ENCODE data around the gene SERPINA3. TPM values are rescaled to one million over a fixed set of nuclear protein-coding genes. Genes with fewer than 3 reads are reported as not detected.

The SERPINA3 gene
- total RNA-seq, 2 experiments from 2014 or later, result not detected

DNA sequence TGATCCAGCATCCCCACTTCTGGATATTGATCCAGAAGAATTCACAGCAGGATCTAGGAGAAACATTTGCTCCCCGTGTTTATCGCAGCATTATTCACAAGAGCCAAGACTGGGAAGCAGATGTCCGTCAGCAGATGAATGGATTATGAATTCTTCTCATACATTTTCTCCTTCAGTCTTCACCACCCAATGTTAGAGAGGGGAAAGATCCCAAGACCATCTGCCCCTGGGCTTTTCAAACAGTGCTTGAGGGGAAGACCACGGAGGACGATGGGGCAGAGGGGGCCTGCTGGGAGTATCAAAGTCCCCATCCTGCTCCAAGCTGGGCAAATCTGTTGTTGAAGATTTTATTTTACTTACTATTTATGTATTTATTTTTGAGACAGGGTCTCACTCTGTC is 41.1 kb downstream of the SERPINA3 start:
- Mint-ChIP-seq H3K27me3 (peaks cover 8% of the 10 kb centered on the region), H3K36me3 (ENCODE audit: low read depth) (no peaks in the 10 kb centered on the region), H3K4me3 (no peak overlapping the region), H3K9me3 (peaks cover 2% of the 10 kb centered on the region), H3K4me1 (ENCODE audit: low read depth) (no peaks in the 10 kb centered on the region), H3K27ac (no peak overlapping the region)
- H3K9me3 ChIP-seq (ENCODE audit: control insufficient read depth in 1 of 2, insufficient read depth in 1 of 2, low read length in 2 of 2), result peaks cover 9 to 25% of the 10 kb centered on the region in 2 experiments
- no peaks in the 10 kb centered on the region for H3K4me1 ChIP-seq (ENCODE audit: insufficient read depth, low read length)
- ATAC-seq (ENCODE audit: poor library complexity) (no peak), DNase-seq (no peak)
- H3K36me3 ChIP-seq (ENCODE audit: insufficient read depth, low read length), result no peaks in the 10 kb centered on the region
- H3K27ac ChIP-seq (ENCODE audit: low read depth in 1 of 2, low read length in 2 of 2), result no peak overlapping the region
- no peak overlapping the region for H3K4me3 ChIP-seq (ENCODE audit: low read length)
- POLR2A ChIA-PET, result no interaction called here
- CTCF ChIA-PET, result no interaction called here
- TF ChIP-seq, protein P1, sequence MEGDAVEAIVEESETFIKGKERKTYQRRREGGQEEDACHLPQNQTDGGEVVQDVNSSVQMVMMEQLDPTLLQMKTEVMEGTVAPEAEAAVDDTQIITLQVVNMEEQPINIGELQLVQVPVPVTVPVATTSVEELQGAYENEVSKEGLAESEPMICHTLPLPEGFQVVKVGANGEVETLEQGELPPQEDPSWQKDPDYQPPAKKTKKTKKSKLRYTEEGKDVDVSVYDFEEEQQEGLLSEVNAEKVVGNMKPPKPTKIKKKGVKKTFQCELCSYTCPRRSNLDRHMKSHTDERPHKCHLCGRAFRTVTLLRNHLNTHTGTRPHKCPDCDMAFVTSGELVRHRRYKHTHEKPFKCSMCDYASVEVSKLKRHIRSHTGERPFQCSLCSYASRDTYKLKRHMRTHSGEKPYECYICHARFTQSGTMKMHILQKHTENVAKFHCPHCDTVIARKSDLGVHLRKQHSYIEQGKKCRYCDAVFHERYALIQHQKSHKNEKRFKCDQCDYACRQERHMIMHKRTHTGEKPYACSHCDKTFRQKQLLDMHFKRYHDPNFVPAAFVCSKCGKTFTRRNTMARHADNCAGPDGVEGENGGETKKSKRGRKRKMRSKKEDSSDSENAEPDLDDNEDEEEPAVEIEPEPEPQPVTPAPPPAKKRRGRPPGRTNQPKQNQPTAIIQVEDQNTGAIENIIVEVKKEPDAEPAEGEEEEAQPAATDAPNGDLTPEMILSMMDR (IDR thresholded peaks at IDR 0.05), result no peak
- intact Hi-C loops (cut with DNase I, micrococcal nuclease), result no loop called here
- H3K27me3 ChIP-seq (ENCODE audit: control insufficient read depth in 1 of 2, insufficient read depth in 2 of 2, low read length in 2 of 2), result peaks cover 0 to 2% of the 10 kb centered on the region in 2 experiments

DNA sequence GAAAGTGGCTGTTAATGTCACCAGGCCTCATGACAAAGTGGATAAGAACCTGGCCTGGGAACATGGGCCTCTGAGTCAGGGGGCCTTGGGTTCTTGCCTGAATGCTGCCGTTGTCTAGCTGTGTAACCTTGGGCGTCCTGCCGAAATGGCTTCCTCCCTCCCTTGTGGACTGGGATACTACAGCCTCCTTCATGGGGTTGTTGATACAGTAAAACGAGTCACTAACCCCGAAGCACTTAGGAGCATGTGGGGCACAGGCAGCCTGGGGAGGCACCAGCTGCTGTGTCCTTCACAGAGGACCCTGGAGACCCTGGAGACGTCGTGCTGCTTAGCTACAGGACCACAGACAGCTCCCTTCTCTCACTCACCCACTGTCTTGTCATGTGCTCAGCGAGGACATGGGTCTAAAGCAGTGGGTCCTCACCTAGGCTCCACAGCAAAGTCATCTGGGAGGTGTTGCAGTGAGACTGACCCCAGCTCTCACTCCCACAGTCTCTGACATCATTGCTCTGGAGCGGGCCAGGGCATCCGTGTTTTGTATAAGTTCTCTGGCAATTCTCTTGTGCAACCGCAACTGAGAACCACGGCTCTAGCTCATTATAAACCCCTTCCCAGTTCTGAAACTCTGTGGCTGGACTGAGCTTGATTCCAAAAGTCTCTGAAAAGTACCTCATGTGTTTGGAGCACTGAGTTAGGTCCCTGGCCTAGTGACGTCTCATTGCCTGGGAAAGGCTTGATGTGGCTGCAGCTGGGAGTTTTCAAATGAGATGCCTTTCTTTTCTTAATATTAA is 42.1 kb downstream of the SERPINA3 start:
- Histone ChIP-seq H3K4me1 (ENCODE audit: insufficient read depth, low read length) (no peaks in the 10 kb centered on the region), H3K9me3 (ENCODE audit: control insufficient read depth in 1 of 2, insufficient read depth in 1 of 2, low read length in 2 of 2) (peaks cover 0 to 19% of the 10 kb centered on the region in 2 experiments), H3K27ac (ENCODE audit: low read depth in 1 of 2, low read length in 2 of 2) (no peak overlapping the region), H3K4me3 (ENCODE audit: low read length) (no peak overlapping the region), H3K36me3 (ENCODE audit: insufficient read depth, low read length) (no peaks in the 10 kb centered on the region), H3K27me3 (ENCODE audit: control insufficient read depth in 1 of 2, insufficient read depth in 2 of 2, low read length in 2 of 2) (peaks cover 0 to 2% of the 10 kb centered on the region in 2 experiments)
- no peak overlapping the region for H3K4me3 Mint-ChIP-seq
- no peaks in the 10 kb centered on the region for H3K4me1 Mint-ChIP-seq (ENCODE audit: low read depth)
- peaks cover 2% of the 10 kb centered on the region for H3K9me3 Mint-ChIP-seq
- H3K27ac Mint-ChIP-seq, result no peak overlapping the region
- ATAC-seq (ENCODE audit: poor library complexity), result no peak
- H3K36me3 Mint-ChIP-seq (ENCODE audit: low read depth), result no peaks in the 10 kb centered on the region
- DNase-seq, result no peak
- POLR2A ChIA-PET, result no interaction called here
- intact Hi-C loops (cut with DNase I, micrococcal nuclease), result no loop called here
- TF ChIP-seq, protein P1 (IDR thresholded peaks at IDR 0.05), result no peak
- CTCF ChIA-PET, result no interaction called here
- H3K27me3 Mint-ChIP-seq, result peaks cover 9% of the 10 kb centered on the region

DNA sequence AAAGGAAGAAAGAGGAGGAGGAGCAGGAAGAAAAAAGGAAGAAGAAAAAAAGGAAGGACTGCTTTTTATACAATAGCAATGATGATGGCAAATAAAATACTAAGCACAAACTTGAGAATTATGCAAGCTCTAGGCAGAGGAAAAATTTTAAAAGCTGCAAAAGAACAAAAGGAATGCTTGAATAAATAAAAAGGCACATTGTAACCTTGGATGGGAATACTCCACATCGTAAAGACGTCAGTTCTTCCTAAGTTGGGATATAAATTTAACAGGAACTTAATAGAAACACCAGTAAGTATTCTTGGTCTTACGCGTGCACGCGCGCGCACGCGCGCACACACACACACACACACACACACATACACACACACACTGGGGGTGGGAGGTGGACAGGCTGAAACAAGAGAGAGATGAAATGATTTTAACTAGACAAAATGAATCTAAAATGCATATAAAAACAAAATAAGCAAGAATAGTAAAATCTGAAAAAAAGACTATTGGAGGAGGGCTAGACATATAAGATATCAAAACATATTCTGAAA is 43.0 kb downstream of the SERPINA3 start:
- no peak overlapping the region for H3K27ac Mint-ChIP-seq
- ChIA-PET CTCF (no interaction called here), POLR2A (no interaction called here)

More for the DNA sequence above, 43.0 kb downstream of the SERPINA3 start:
- intact Hi-C loops (cut with DNase I, micrococcal nuclease), result no loop called here
- TF ChIP-seq, protein P1 (IDR thresholded peaks at IDR 0.05), result no peak
- H3K27me3 Mint-ChIP-seq, result peaks cover 19% of the 10 kb centered on the region
- H3K9me3 Mint-ChIP-seq, result peaks cover 2% of the 10 kb centered on the region
- peaks cover 0 to 9% of the 10 kb centered on the region in 2 experiments for H3K9me3 ChIP-seq (ENCODE audit: control insufficient read depth in 1 of 2, insufficient read depth in 1 of 2, low read length in 2 of 2)
- H3K4me3 ChIP-seq (ENCODE audit: low read length), result no peak overlapping the region
- no peaks in the 10 kb centered on the region for H3K4me1 ChIP-seq (ENCODE audit: insufficient read depth, low read length)
- DNase-seq (no peak), ATAC-seq (ENCODE audit: poor library complexity) (no peak)
- H3K36me3 ChIP-seq (ENCODE audit: insufficient read depth, low read length), result no peaks in the 10 kb centered on the region
- no peaks in the 10 kb centered on the region for H3K36me3 Mint-ChIP-seq (ENCODE audit: low read depth)
- no peaks in the 10 kb centered on the region for H3K4me1 Mint-ChIP-seq (ENCODE audit: low read depth)
- H3K4me3 Mint-ChIP-seq, result no peak overlapping the region
- no peaks in the 10 kb centered on the region for H3K27me3 ChIP-seq (ENCODE audit: control insufficient read depth in 1 of 2, insufficient read depth in 2 of 2, low read length in 2 of 2)
- H3K27ac ChIP-seq (ENCODE audit: low read depth in 1 of 2, low read length in 2 of 2), result no peak overlapping the region

Measured in CD4-positive, alpha-beta T cell (primary cell).